Endodermal cell (in vitro differentiated cells): ENCODE data around the gene VPS26C. TPM values are rescaled to one million over a fixed set of nuclear protein-coding genes. Genes with fewer than 3 reads are reported as not detected.

ENCODE experiments used
- DNase-seq: peaks from one replicate; pipeline ENCODE4 v3.0.0-alpha.2; 2017
- H3K27ac ChIP-seq: 2 replicates; pipeline ENCODE4 v1.5.1; 2013; ENCODE audit warnings: mild to moderate bottlenecking, low read depth, low read length, moderate library complexity
- H3K27me3 ChIP-seq: 2 replicates; pipeline ENCODE4 v1.6.1; 2013; ENCODE audit warnings: mild to moderate bottlenecking, low read length, moderate library complexity; ENCODE audit not compliant: insufficient read depth, control insufficient read depth, poor library complexity, severe bottlenecking
- H3K36me3 ChIP-seq: 2 replicates; pipeline ENCODE4 v1.7.0; 2013; ENCODE audit warnings: mild to moderate bottlenecking, low read length, moderate library complexity; ENCODE audit not compliant: control insufficient read depth, insufficient read depth
- H3K4me1 ChIP-seq: one replicate; pipeline ENCODE4 v1.7.0; 2013; ENCODE audit warnings: low read length; ENCODE audit not compliant: control insufficient read depth, insufficient read depth
- H3K4me3 ChIP-seq: 2 replicates; pipeline ENCODE4 v1.5.1; 2013; ENCODE audit warnings: mild to moderate bottlenecking, low read length, moderate library complexity
- H3K9ac ChIP-seq: 2 replicates; pipeline ENCODE4 v1.6.1; 2013; ENCODE audit warnings: mild to moderate bottlenecking, low read length, moderate library complexity; ENCODE audit not compliant: poor library complexity, severe bottlenecking; ENCODE audit errors: extremely low read depth
- H3K9me3 ChIP-seq: 2 replicates; pipeline ENCODE4 v1.6.1; 2013; ENCODE audit warnings: mild to moderate bottlenecking, low read length, moderate library complexity; ENCODE audit not compliant: control insufficient read depth
- H3K27ac Mint-ChIP-seq: 2 replicates; pipeline ENCODE4 v1.8.0; 2020; ENCODE audit warnings: mixed read lengths
- H3K27me3 Mint-ChIP-seq: 2 replicates; pipeline ENCODE4 v1.8.0; 2021; ENCODE audit warnings: mild to moderate bottlenecking, mixed read lengths; ENCODE audit not compliant: insufficient read depth
- H3K36me3 Mint-ChIP-seq: 2 replicates; pipeline ENCODE4 v1.8.0; 2020; ENCODE audit warnings: low read depth, mixed read lengths
- H3K4me1 Mint-ChIP-seq: 2 replicates; pipeline ENCODE4 v1.8.0; 2020; ENCODE audit warnings: mixed read lengths
- H3K4me3 Mint-ChIP-seq: 2 replicates; pipeline ENCODE4 v1.8.0; 2020; ENCODE audit warnings: mild to moderate bottlenecking, moderate library complexity, mixed read lengths
- H3K9me3 Mint-ChIP-seq: 2 replicates; pipeline ENCODE4 v1.8.0; 2020; ENCODE audit warnings: mild to moderate bottlenecking, mixed read lengths
- WGBS, 2 experiments: methylation state at CpG; one replicate each; pipeline versions ENCODE4 v1.1.5 to v1.1.7; 2013; ENCODE audit warnings: missing lambda C conversion rate in 2 of 2, mixed read lengths in 1 of 2; ENCODE audit not compliant: insufficient coverage in 1 of 2, insufficient read length in 1 of 2; 5-methylcytosine and 5-hydroxymethylcytosine counted together
- total RNA-seq, 2 donors: library from RNA; stranded (reverse); fragmentation: NEBNext Ultra II Directional in 1 of 2; extraction: Animal tissue kit (Norgen Biotek cat#: 25700) in 1 of 2; gene quantifications; 2 replicates in 1 of 2; 3 replicates in 1 of 2; pipeline ENCODE4 v1.2.1, GENCODE V29; 2021
- TF ChIP-seq, protein P1 (sequence below): fragments of 200-600 bp; sonication (generic); conservative IDR thresholded peaks from 2 replicates; pipeline ENCODE4 v1.5.0; 2021; ENCODE audit warnings: antibody characterized with exemption, mild to moderate bottlenecking

VPS26C gene
- total RNA-seq, 2 donors from 2014 or later, result 37.1 to 61.0 TPM

DNA sequence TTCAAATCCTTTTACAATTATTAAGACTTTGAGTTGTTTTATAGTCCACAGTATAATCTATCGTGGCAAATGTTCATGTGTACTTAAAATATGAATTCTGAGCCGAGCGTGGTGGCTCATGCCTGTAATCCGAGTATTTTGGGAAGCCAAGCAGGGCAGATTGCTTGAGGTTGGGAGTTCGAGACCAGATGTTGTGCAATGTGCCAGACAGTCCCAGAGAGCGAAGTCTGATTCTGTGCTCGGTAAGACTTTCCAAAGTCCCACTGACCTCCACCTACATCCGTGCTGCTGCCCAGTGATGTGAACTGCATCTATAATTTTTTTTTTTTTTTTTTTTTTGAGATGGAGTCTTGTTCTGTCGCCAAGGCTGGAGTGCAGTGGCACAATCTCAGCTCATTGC is 52.2 kb downstream of the VPS26C start:
- Mint-ChIP-seq H3K27me3 (peaks cover 15% of the 10 kb centered on the region), H3K4me1 (no peaks in the 10 kb centered on the region), H3K36me3 (peaks cover 11% of the 10 kb centered on the region), H3K27ac (no peak overlapping the region), H3K4me3 (no peak overlapping the region), H3K9me3 (peaks cover 21% of the 10 kb centered on the region)
- Histone ChIP-seq H3K9ac (no peak overlapping the region), H3K4me1 (no peaks in the 10 kb centered on the region), H3K27me3 (no peaks in the 10 kb centered on the region), H3K9me3 (peaks cover 20% of the 10 kb centered on the region), H3K27ac (no peak overlapping the region), H3K4me3 (no peak overlapping the region), H3K36me3 (peaks cover 16% of the 10 kb centered on the region)
- no peak for DNase-seq
- 91 to 97% methylated on average over 6 to 8 of the region's 9 CpGs for WGBS, 2 experiments
- TF ChIP-seq, protein P1, sequence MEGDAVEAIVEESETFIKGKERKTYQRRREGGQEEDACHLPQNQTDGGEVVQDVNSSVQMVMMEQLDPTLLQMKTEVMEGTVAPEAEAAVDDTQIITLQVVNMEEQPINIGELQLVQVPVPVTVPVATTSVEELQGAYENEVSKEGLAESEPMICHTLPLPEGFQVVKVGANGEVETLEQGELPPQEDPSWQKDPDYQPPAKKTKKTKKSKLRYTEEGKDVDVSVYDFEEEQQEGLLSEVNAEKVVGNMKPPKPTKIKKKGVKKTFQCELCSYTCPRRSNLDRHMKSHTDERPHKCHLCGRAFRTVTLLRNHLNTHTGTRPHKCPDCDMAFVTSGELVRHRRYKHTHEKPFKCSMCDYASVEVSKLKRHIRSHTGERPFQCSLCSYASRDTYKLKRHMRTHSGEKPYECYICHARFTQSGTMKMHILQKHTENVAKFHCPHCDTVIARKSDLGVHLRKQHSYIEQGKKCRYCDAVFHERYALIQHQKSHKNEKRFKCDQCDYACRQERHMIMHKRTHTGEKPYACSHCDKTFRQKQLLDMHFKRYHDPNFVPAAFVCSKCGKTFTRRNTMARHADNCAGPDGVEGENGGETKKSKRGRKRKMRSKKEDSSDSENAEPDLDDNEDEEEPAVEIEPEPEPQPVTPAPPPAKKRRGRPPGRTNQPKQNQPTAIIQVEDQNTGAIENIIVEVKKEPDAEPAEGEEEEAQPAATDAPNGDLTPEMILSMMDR, result no peak

DNA sequence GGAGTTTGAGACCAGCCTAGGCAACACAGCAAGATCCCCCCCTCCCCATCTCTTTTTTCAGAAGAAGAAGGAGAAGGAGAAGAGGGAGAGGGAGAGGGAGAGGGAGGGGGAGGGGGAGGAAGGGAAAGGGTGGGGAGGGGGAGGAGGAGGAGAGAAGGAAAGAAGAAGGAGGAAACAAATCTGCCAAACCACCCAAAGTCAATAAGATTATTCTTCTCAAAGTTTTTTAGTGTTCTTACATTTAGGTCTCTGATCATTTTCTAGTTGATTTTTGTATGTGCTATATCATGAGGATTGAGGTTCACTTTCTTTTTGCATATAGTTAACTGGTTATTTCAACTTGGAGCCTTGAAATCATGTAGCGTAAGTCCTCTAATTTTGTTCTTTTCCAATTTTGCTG is 56.3 kb downstream of the VPS26C start:
- H3K4me1 Mint-ChIP-seq, result no peaks in the 10 kb centered on the region
- H3K36me3 Mint-ChIP-seq, result peaks cover 10% of the 10 kb centered on the region
- 90% methylated on average over 1 of the region's 1 CpG; no CpG with 5 or more reads in 1 of the 2 experiments for WGBS, 2 experiments
- Histone ChIP-seq H3K27ac (no peak overlapping the region), H3K4me1 (no peaks in the 10 kb centered on the region), H3K4me3 (no peak overlapping the region), H3K9me3 (peaks cover 28% of the 10 kb centered on the region), H3K27me3 (no peaks in the 10 kb centered on the region), H3K36me3 (peaks cover 3% of the 10 kb centered on the region), H3K9ac (no peak overlapping the region)
- DNase-seq, result no peak
- H3K4me3 Mint-ChIP-seq, result no peak overlapping the region
- TF ChIP-seq, protein P1, result no peak
- H3K27ac Mint-ChIP-seq, result no peak overlapping the region
- peaks cover 27% of the 10 kb centered on the region for H3K9me3 Mint-ChIP-seq
- H3K27me3 Mint-ChIP-seq, result no peaks in the 10 kb centered on the region

DNA sequence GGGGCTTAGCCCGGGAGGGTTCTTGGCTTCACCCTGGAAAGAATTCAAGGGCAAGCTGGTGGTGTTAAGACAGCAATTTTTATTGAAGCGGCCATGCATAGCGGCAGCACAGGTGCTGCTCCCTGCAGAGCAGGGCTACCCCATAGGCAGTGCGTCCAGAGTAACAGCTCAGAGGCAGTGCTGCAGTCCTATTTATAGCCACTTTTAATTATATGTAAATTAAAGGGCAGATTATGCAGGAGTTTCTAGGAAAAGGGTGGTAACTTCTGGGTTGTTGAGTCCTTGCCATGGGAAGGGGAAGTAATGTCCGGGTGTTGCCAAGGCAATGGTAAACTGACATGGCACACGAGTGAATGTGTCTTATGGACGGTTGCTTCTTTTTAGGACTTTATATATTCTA is 57.0 kb downstream of the VPS26C start:
- peaks cover 28% of the 10 kb centered on the region for H3K9me3 ChIP-seq
- H3K9ac ChIP-seq, result no peak overlapping the region
- Mint-ChIP-seq H3K4me3 (no peak overlapping the region), H3K27me3 (no peaks in the 10 kb centered on the region), H3K36me3 (peaks cover 13% of the 10 kb centered on the region), H3K9me3 (peaks cover 27% of the 10 kb centered on the region), H3K27ac (no peak overlapping the region), H3K4me1 (no peaks in the 10 kb centered on the region)
- no peaks in the 10 kb centered on the region for H3K4me1 ChIP-seq
- H3K27me3 ChIP-seq, result no peaks in the 10 kb centered on the region
- 92 to 95% methylated on average over 6 to 7 of the region's 7 CpGs for WGBS, 2 experiments
- DNase-seq, result no peak
- TF ChIP-seq, protein P1, result no peak
- no peak overlapping the region for H3K27ac ChIP-seq
- no peak overlapping the region for H3K4me3 ChIP-seq
- peaks cover 7% of the 10 kb centered on the region for H3K36me3 ChIP-seq
